ENCODE measurements around the gene PFKL.
A peak's percentile ranks its signal among the peaks of the same experiment; 100 is the strongest.
"Not testable (repeated sequence)": the region's sequence is repeated elsewhere in the genome, so short reads cannot be mapped to it uniquely, and the experiment has no call there.

Gene PFKL

GRCh38 chr21:44341726-44342458 is 42.0 kb downstream of the PFKL start:
- not testable (repeated sequence) for DNase-seq

- DNase-seq = not testable (repeated sequence)
Measured at GRCh38 chr21:44342981-44343380, 43.1 kb downstream of the PFKL start.

GRCh38 chr21:44344541-44345183 is 44.8 kb downstream of the PFKL start:
- DNase-seq = no peak

GRCh38 chr21:44345495-44345894 is 45.6 kb downstream of the PFKL start:
- DNase-seq = no peak

- DNase-seq = no peak
Measured at GRCh38 chr21:44347911-44348451, 48.1 kb downstream of the PFKL start.

- DNase-seq = no peak
Measured at GRCh38 chr21:44348861-44349260, 49.0 kb downstream of the PFKL start.

- DNase-seq = no peak
Measured at GRCh38 chr21:44349416-44349846, 49.6 kb downstream of the PFKL start.

- DNase-seq = peak in 6 of 51 donors; percentile 7 to 26 (median 18)
Measured at GRCh38 chr21:44349847-44350772, 50.3 kb downstream of the PFKL start.

- DNase-seq = no peak
Measured at GRCh38 chr21:44350773-44351481, 51.1 kb downstream of the PFKL start.

GRCh38 chr21:44351535-44352252 is 51.8 kb downstream of the PFKL start:
- no peak for DNase-seq

- no peak for DNase-seq
Measured at GRCh38 chr21:44352253-44352860, 52.5 kb downstream of the PFKL start.

- peak in 2 of 51 donors; percentile 28 to 55 for DNase-seq
Measured at GRCh38 chr21:44353191-44353970, 53.5 kb downstream of the PFKL start, which contains the start of gene TRPM2. Gene TRPM2, plus strand, starts transcription at chr21:44353621. Its CDS starts 80 bp downstream, at chr21:44353701.

GRCh38 chr21:44354001-44354405 is 54.1 kb downstream of the PFKL start:
- no peak for DNase-seq

GRCh38 chr21:44354775-44355771 is 55.2 kb downstream of the PFKL start:
- DNase-seq = no peak

GRCh38 chr21:44356160-44356559 is 56.3 kb downstream of the PFKL start:
- DNase-seq = no peak

- DNase-seq = no peak
Measured at GRCh38 chr21:44356636-44357035, 56.8 kb downstream of the PFKL start.

- no peak for DNase-seq
Measured at GRCh38 chr21:44357064-44357837, 57.4 kb downstream of the PFKL start.
